SU-DHL-6 (cell line): ENCODE results near the gene TCERG1.

Source experiments
- H2AFZ ChIP-seq: fragments of 200-600 bp; sonication (generic); 2 replicates; pipeline ENCODE4 v1.6.1; 2014; ENCODE audit warnings: low read depth, mild to moderate bottlenecking, moderate library complexity, mixed read lengths, antibody characterized with exemption, low read length; ENCODE audit not compliant: severe bottlenecking
- H3F3A ChIP-seq: fragments of 200-600 bp; shearing (Covaris generic); 2 replicates; pipeline ENCODE4 v1.6.0; 2016; ENCODE audit warnings: antibody characterized with exemption, mild to moderate bottlenecking; ENCODE audit not compliant: insufficient read depth
- H3K27ac ChIP-seq: fragments of 200-600 bp; sonication (generic); 2 replicates; pipeline ENCODE4 v1.5.1; 2016; ENCODE audit warnings: low read depth, mild to moderate bottlenecking, low read length, moderate library complexity, mixed read lengths
- H3K27me3 ChIP-seq: fragments of 200-600 bp; sonication (generic), shearing (Covaris generic); 2 replicates; pipeline ENCODE4 v1.6.0; 2014; ENCODE audit warnings: mild to moderate bottlenecking, low read length
- H3K36me3 ChIP-seq: fragments of 200-600 bp; sonication (generic); 2 replicates; pipeline ENCODE4 v1.6.1; 2014; ENCODE audit warnings: mild to moderate bottlenecking, low read length, mixed read lengths
- H3K4me2 ChIP-seq: fragments of 300-600, 200-600 bp; shearing (Covaris generic), sonication (generic); 2 replicates; pipeline ENCODE4 v1.6.0; 2014; ENCODE audit warnings: low read length, low read depth, mild to moderate bottlenecking; ENCODE audit not compliant: poor library complexity, severe bottlenecking
- H3K4me3 ChIP-seq: fragments of 200-600 bp; sonication (generic); 2 replicates; pipeline ENCODE4 v1.5.1; 2014; ENCODE audit warnings: antibody characterized with exemption, low read length, mild to moderate bottlenecking, mixed read lengths; ENCODE audit not compliant: insufficient read depth, poor library complexity, severe bottlenecking
- H3K79me2 ChIP-seq: fragments of 200-600 bp; sonication (generic); 2 replicates; pipeline ENCODE4 v1.6.1; 2014; ENCODE audit warnings: mild to moderate bottlenecking, low read length, moderate library complexity; ENCODE audit not compliant: insufficient read depth
- H3K9ac ChIP-seq: fragments of 200-600 bp; sonication (generic); 2 replicates; pipeline ENCODE4 v1.7.0; 2014; ENCODE audit warnings: mild to moderate bottlenecking, low read length
- H3K9me2 ChIP-seq: fragments of 200-600 bp; sonication (generic); replicated peaks from 2 replicates; pipeline ENCODE4 v1.6.1; 2014; ENCODE audit warnings: low read length; ENCODE audit not compliant: insufficient read depth
- H3K9me3 ChIP-seq: fragments of 200-600 bp; sonication (generic); 2 replicates; pipeline ENCODE4 v1.6.1; 2014; ENCODE audit warnings: low read length, mixed read lengths; ENCODE audit not compliant: insufficient read depth
- H4K20me1 ChIP-seq: fragments of 200-600 bp; sonication (generic); 2 replicates; pipeline ENCODE4 v1.6.1; 2014; ENCODE audit warnings: low read depth, mild to moderate bottlenecking, antibody characterized with exemption, low read length, moderate library complexity, mixed read lengths
- EZH2phosphoT487 ChIP-seq: fragments of 200-600 bp; sonication (generic), shearing (Covaris generic); conservative IDR thresholded peaks from 2 replicates; pipeline ENCODE4 v1.6.1; 2018; ENCODE audit warnings: mild to moderate bottlenecking, antibody characterized with exemption, low read length, moderate library complexity, mixed read lengths
- TF ChIP-seq, protein P1 (sequence below): fragments of 200-600 bp; sonication (generic); IDR thresholded peaks from one replicate; pipeline ENCODE4 v1.5.1; 2017; ENCODE audit warnings: antibody characterized with exemption, mild to moderate bottlenecking, low read length, moderate library complexity; ENCODE audit not compliant: insufficient read depth, poor library complexity, severe bottlenecking

The TCERG1 gene

DNA sequence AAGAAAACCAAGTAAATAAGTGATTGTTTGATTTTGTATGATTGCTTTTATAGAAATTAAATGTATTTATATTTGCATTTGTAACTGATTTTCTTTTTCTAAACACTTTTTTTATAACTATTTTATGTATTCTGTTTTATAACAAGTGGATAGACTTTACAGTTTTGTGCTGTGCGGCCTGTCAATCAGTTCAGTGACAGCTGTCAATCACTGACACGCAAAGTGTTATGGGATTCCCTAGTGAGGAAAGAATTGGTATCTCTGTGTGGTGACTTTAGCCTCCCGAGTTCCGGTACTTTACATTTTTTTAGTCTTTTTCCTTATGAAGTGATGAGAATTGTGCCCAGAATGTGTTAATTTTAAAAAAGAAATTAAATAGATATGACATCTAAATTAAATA, 52.5 kb downstream of the TCERG1 start:
- H3K27ac ChIP-seq: no peak overlapping the region
- no peaks in the 10 kb centered on the region for H3K9me2 ChIP-seq
- H3K4me2 ChIP-seq: no peak overlapping the region
- H3K27me3 ChIP-seq: no peaks in the 10 kb centered on the region
- H3K4me3 ChIP-seq: no peak overlapping the region
- peaks cover 62% of the 10 kb centered on the region for H3K36me3 ChIP-seq
- H3K79me2 ChIP-seq: 0 out of 2 replicates have a peak, but pooled peaks cover 4% of the 10 kb centered on the region
- no peaks in the 10 kb centered on the region for H3K9me3 ChIP-seq
- no peak overlapping the region for H2AFZ ChIP-seq
- H3K9ac ChIP-seq: no peak overlapping the region
- H4K20me1 ChIP-seq: peaks cover 9% of the 10 kb centered on the region; the same call in 1 of the 2 replicates
- no peak for TF ChIP-seq EZH2phosphoT487
- TF ChIP-seq, protein P1, sequence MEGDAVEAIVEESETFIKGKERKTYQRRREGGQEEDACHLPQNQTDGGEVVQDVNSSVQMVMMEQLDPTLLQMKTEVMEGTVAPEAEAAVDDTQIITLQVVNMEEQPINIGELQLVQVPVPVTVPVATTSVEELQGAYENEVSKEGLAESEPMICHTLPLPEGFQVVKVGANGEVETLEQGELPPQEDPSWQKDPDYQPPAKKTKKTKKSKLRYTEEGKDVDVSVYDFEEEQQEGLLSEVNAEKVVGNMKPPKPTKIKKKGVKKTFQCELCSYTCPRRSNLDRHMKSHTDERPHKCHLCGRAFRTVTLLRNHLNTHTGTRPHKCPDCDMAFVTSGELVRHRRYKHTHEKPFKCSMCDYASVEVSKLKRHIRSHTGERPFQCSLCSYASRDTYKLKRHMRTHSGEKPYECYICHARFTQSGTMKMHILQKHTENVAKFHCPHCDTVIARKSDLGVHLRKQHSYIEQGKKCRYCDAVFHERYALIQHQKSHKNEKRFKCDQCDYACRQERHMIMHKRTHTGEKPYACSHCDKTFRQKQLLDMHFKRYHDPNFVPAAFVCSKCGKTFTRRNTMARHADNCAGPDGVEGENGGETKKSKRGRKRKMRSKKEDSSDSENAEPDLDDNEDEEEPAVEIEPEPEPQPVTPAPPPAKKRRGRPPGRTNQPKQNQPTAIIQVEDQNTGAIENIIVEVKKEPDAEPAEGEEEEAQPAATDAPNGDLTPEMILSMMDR: no peak
- no peaks in the 10 kb centered on the region for H3F3A ChIP-seq

DNA sequence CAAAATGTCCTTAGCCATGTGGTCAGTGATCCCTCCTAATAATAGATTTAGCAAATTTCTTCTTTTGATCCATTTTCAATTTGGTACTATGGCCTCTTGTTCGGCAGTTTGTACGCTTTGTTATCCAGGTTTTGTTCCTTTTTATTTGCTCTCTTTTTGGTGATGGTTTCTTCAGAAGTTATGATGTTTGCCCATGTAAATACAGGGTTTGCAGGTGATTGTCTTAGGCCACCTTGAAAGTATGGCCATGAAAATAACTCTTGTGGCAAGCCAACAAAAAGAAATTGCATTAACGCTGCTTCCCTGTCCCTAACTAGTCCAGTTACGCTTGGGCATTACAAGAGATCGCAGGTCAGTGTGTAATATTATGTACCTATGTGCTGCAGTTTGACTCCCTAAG, 60.3 kb downstream of the TCERG1 start:
- Histone ChIP-seq H3K9me3 (no peaks in the 10 kb centered on the region), H3K36me3 (peaks cover 71% of the 10 kb centered on the region), H4K20me1 (no peaks in the 10 kb centered on the region; the same call in 1 of the 2 replicates), H3F3A (peaks cover 11% of the 10 kb centered on the region), H3K27me3 (no peaks in the 10 kb centered on the region), H3K9me2 (no peaks in the 10 kb centered on the region), H3K27ac (no peak overlapping the region), H2AFZ (no peak overlapping the region), H3K4me2 (no peak overlapping the region), H3K79me2 (no peaks in the 10 kb centered on the region), H3K9ac (no peak overlapping the region), H3K4me3 (no peak overlapping the region)
- TF ChIP-seq, protein P1: no peak
- no peak for TF ChIP-seq EZH2phosphoT487

DNA sequence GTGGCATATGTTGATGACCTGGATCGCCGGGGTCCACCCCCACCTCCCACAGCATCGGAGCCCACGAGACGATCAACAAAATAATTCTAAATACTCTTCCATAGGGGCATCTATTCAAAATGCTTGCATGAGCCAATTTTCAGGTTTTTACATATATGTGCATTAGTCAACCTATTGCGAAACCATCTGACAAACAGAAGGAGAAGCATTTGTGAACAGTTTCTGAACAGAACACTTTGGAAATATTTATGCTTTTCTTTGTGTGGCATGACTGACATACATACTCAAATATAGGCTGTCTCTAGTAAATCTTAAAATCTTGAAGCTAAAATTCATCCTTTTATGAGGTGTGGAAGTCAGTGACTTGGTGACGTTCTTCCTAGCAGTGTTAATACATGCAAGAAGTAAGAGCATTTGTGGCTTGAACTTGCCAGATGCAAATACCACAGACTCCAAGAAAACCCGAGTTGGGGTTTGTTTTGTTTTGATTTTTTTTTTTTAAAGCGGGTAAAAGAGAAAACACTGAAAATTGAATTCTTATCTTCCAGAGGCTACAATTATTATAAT, 63.5 kb downstream of the TCERG1 start:
- Histone ChIP-seq H3K4me2 (no peak overlapping the region), H3K27me3 (no peaks in the 10 kb centered on the region), H3F3A (peaks cover 33% of the 10 kb centered on the region), H3K9ac (no peak overlapping the region), H2AFZ (no peak overlapping the region), H3K4me3 (no peak overlapping the region), H3K9me3 (no peaks in the 10 kb centered on the region), H3K27ac (no peak overlapping the region), H3K79me2 (no peaks in the 10 kb centered on the region), H4K20me1 (no peaks in the 10 kb centered on the region; the same call in 1 of the 2 replicates), H3K9me2 (no peaks in the 10 kb centered on the region), H3K36me3 (peaks cover 68% of the 10 kb centered on the region)
- TF ChIP-seq, protein P1: no peak
- no peak for TF ChIP-seq EZH2phosphoT487
